Measurements from ENCODE around the gene USP46.

Gene USP46

GRCh38 chr4:52617336-52618020 is 41.6 kb downstream of the USP46 start:
- no peak for DNase-seq

- DNase-seq: no peak
Observed at GRCh38 chr4:52614241-52614640, 44.9 kb downstream of the USP46 start.

- no peak for DNase-seq
Observed at GRCh38 chr4:52612341-52612740, 46.8 kb downstream of the USP46 start.

- no peak for DNase-seq
Observed at GRCh38 chr4:52611030-52611555, 48.0 kb downstream of the USP46 start.

- no peak for DNase-seq
Observed at GRCh38 chr4:52606726-52607125, 52.4 kb downstream of the USP46 start.

GRCh38 chr4:52606040-52606439 is 53.1 kb downstream of the USP46 start:
- DNase-seq: no peak

- DNase-seq: no peak
Observed at GRCh38 chr4:52604215-52604614, 54.9 kb downstream of the USP46 start.

- DNase-seq: no peak
Observed at GRCh38 chr4:52600275-52600674, 58.8 kb downstream of the USP46 start.

- no peak for DNase-seq
Observed at GRCh38 chr4:52595001-52595400, 64.1 kb downstream of the USP46 start.

- no peak for DNase-seq
Observed at GRCh38 chr4:52592287-52592686, 66.8 kb downstream of the USP46 start.

- DNase-seq: no peak
Observed at GRCh38 chr4:52588771-52589591, 70.1 kb downstream of the USP46 start.

GRCh38 chr4:52588097-52588496 is 71.0 kb downstream of the USP46 start:
- peak in 1 of 2 experiments; percentile 9 for DNase-seq

GRCh38 chr4:52586069-52586468 is 73.0 kb downstream of the USP46 start:
- no peak for DNase-seq

- no peak for DNase-seq
Observed at GRCh38 chr4:52585379-52585778, 73.7 kb downstream of the USP46 start.

- DNase-seq: no peak
Observed at GRCh38 chr4:52579602-52580272, 79.4 kb downstream of the USP46 start.

- no peak for DNase-seq
Observed at GRCh38 chr4:52578951-52579350, 80.2 kb downstream of the USP46 start.

GRCh38 chr4:52577624-52577962 is 81.5 kb downstream of the USP46 start:
- DNase-seq: no peak

GRCh38 chr4:52576961-52577623 is 82.0 kb downstream of the USP46 start:
- DNase-seq: peak in 1 of 2 experiments; percentile 32

GRCh38 chr4:52576326-52576725 is 82.8 kb downstream of the USP46 start:
- DNase-seq: no peak

GRCh38 chr4:52575406-52575805 is 83.7 kb downstream of the USP46 start:
- DNase-seq: no peak

GRCh38 chr4:52574036-52574435 is 85.1 kb downstream of the USP46 start:
- DNase-seq: no peak

GRCh38 chr4:52573551-52573950 is 85.5 kb downstream of the USP46 start:
- DNase-seq: no peak

- no peak for DNase-seq
Observed at GRCh38 chr4:52572936-52573485, 86.1 kb downstream of the USP46 start.
